Right lobe of liver (tissue), 6 donors: ENCODE data around the gene TICAM2. TPM values are rescaled to one million over a fixed set of nuclear protein-coding genes. Genes with fewer than 3 reads are reported as not detected.

Experiments
- ATAC-seq, 4 donors: fragments of 200-7000 bp; cut with Tn5 transposase; one replicate each; pipeline ENCODE4 v1.9.1; 2020; ENCODE audit warnings: mild to moderate bottlenecking in 4 of 4, moderate library complexity in 4 of 4
- DNase-seq, 3 donors: peaks; one replicate each; pipeline ENCODE4 v3.0.0-alpha.2; 2020
- H3K27ac ChIP-seq, 3 donors: fragments of 200-600 bp; one replicate each; pipeline ENCODE4 v1.8.0; 2022
- H3K27me3 ChIP-seq, 2 donors: fragments of 200-600 bp; one replicate each; pipeline ENCODE4 v1.8.0; 2022
- H3K36me3 ChIP-seq, 4 donors: fragments of 200-600 bp; sonication (generic) in 1 of 4; one replicate each; pipeline versions ENCODE4 v1.5.1 to v1.8.0; 2017 to 2022; ENCODE audit warnings: control low read depth in 1 of 4
- H3K4me1 ChIP-seq, 4 donors: fragments of 200-600 bp; sonication (generic) in 1 of 4; one replicate each; pipeline versions ENCODE4 v1.5.1 to v1.8.0; 2017 to 2022; ENCODE audit warnings: control low read depth in 1 of 4
- H3K4me3 ChIP-seq, 3 donors: fragments of 200-600 bp; one replicate each; pipeline ENCODE4 v1.8.0; 2022
- H3K9me3 ChIP-seq, 4 donors: fragments of 200-600 bp; sonication (generic) in 1 of 4; one replicate each; pipeline versions ENCODE4 v1.5.1 to v1.8.0; 2017 to 2022; ENCODE audit warnings: control low read depth in 1 of 4
- CTCF ChIP-seq, 4 donors: fragments of 200-600 bp in 3 of 4; fragments of 450-650 bp in 1 of 4; IDR thresholded peaks; one replicate each; pipeline versions ENCODE4 v1.5.1 to v1.8.0; 2016 to 2022; ENCODE audit warnings: antibody characterized with exemption in 4 of 4, mild to moderate bottlenecking in 2 of 4
- POLR2A ChIP-seq: fragments of 450-650 bp; IDR thresholded peaks from one replicate; pipeline ENCODE4 v1.6.1; 2017; ENCODE audit warnings: antibody characterized with exemption, mild to moderate bottlenecking
- WGBS: methylation state at CpG from one replicate; pipeline ENCODE4 v1.1.6; 2018; ENCODE audit warnings: low coverage, low lambda C conversion rate; ENCODE audit not compliant: insufficient coverage; ENCODE audit errors: missing lambda C conversion rate; 5-methylcytosine and 5-hydroxymethylcytosine counted together
- intact Hi-C, 2 donors: fragments of 100-400 bp; cut with DNase I; formaldehyde crosslinking; loops; one replicate each; pipeline versions ENCODE4 v1.11.2 to v1.14.1; 2022
- total RNA-seq, 6 experiments: library from RNA; depleted of rRNA in 2 of 6; stranded (reverse); fragments of >200 nt in 2 of 6; fragmentation: NEBNext Ultra II Directional in 3 of 6; extraction: Animal tissue kit (Norgen Biotek cat#: 25700) in 3 of 6; gene quantifications; one replicate each; pipeline versions ENCODE4 v1.1.0 to v1.2.4, GENCODE V29; 2016 to 2023
- donor health status: DM: no; HTN: yes; CAD: no.
- donor health status: DM: no; HTN: no; CAD: no.
- donor health status: DM: no; HTN: no; CAD: no.
- donor health status: DM: no; HTN: yes; CAD: no.
- donor health status: DM: no; HTN: yes; CAD: no.

TICAM2 gene
- total RNA-seq, 6 experiments from 2014 or later = 0.31 to 2.3 (median 2.1) TPM

DNA sequence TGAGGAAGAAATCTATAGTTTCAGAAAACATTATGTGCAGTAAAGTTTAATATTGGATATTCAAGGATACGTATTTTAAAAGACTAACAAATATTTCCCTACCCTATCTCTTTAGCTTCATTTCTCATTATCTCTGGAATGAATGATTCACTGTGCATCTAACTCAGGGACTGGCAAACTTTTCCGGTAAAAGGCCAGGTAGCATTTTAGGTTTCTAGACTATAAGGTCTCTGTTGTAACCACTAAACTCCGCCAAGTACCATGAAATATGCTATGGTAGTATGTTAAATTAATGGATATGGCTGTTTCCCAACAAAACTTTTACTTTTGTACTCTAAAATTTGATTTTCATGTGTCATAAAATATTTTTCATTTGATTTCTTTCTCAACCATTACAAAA lies 70.9 kb downstream of the TICAM2 start:
- no peaks in the 10 kb centered on the region for H3K36me3 ChIP-seq
- no peak overlapping the region for H3K27ac ChIP-seq
- TF ChIP-seq POLR2A (no peak), CTCF (IDR thresholded peaks at IDR 0.05) (no peak)
- intact Hi-C loops = no loop called here
- ATAC-seq = no peak
- no peak overlapping the region for H3K4me3 ChIP-seq
- no peak for DNase-seq
- no peaks in the 10 kb centered on the region for H3K27me3 ChIP-seq
- no peaks in the 10 kb centered on the region for H3K9me3 ChIP-seq
- WGBS = 100% methylated on average over 2 of the region's 3 CpGs
- peaks cover 0 to 7% (median 2%) of the 10 kb centered on the region in 4 donors for H3K4me1 ChIP-seq

DNA sequence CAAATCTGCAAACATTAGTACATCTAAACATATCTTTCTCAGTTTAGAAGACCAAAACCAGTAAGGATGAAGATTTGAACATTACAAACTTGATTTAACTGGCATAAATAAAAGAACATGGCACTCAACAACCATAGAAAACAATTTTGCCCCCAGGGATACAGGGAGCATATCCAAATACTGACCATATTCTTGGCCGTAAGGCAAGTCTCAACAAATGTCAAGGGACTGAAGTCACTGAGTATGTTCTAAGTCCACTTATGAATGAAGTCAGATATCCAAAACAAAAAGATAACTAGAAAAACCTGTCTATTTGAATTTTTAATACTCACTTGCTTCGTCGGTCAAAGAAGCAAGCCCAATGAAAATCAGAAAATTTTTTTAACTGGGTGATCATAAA lies 71.9 kb downstream of the TICAM2 start:
- 86% methylated on average over 3 of the region's 3 CpGs for WGBS
- no peak overlapping the region for H3K4me3 ChIP-seq
- H3K36me3 ChIP-seq = peaks cover 0 to under 1% (median 0%) of the 10 kb centered on the region in 4 donors
- intact Hi-C loops = no loop called here
- H3K9me3 ChIP-seq = no peaks in the 10 kb centered on the region
- H3K4me1 ChIP-seq = peaks cover 0 to 7% (median 2%) of the 10 kb centered on the region in 4 donors
- ATAC-seq (no peak), DNase-seq (no peak)
- H3K27me3 ChIP-seq = no peaks in the 10 kb centered on the region
- TF ChIP-seq POLR2A = no peak
- no peak for TF ChIP-seq CTCF (IDR thresholded peaks at IDR 0.05)
- H3K27ac ChIP-seq = no peak overlapping the region

Other genes starting within 250 kb of the TICAM2 start
- 10 to 100 TPM in 4 of 6 experiments, 1 to 10 TPM in 2; 8.7 to 12.2 (median 11.0) TPM for gene FEM1C, start 57.7 kb downstream of the TICAM2 start, total RNA-seq
- 100 to 1,000 TPM in 2 of 6 experiments, 10 to 100 TPM in 4; 69.8 to 103 (median 91.7) TPM for gene TMED7, start 23.6 kb upstream of the TICAM2 start, total RNA-seq
- 100 to 1,000 TPM in 5 of 6 experiments, 10 to 100 TPM in 1; 98.9 to 260 (median 154) TPM for gene CDO1, start 214.2 kb upstream of the TICAM2 start, total RNA-seq
- gene ATG12, start 239.1 kb upstream of the TICAM2 start, total RNA-seq = 10 to 100 TPM; 18.4 to 32.4 (median 21.8) TPM
- gene AP3S1, start 239.5 kb upstream of the TICAM2 start, total RNA-seq = 10 to 100 TPM; 27.8 to 51.0 (median 40.4) TPM